Nephron progenitor cell (in vitro differentiated cells): ENCODE data around the gene SLC35G1.

ENCODE experiments used
- DNase-seq: peaks from one replicate; pipeline ENCODE4 v3.0.0; 2021
- H3K27ac Mint-ChIP-seq: 2 replicates; pipeline ENCODE4 v1.8.0; 2021; ENCODE audit warnings: mild to moderate bottlenecking, moderate library complexity, mixed read lengths
- H3K27me3 Mint-ChIP-seq: 2 replicates; pipeline ENCODE4 v1.8.0; 2021; ENCODE audit warnings: mild to moderate bottlenecking, low read depth, mixed read lengths; ENCODE audit not compliant: poor library complexity
- H3K36me3 Mint-ChIP-seq: 2 replicates; pipeline ENCODE4 v1.8.0; 2021; ENCODE audit warnings: low read depth, mixed read lengths
- H3K4me1 Mint-ChIP-seq: 2 replicates; pipeline ENCODE4 v1.8.0; 2021; ENCODE audit warnings: mixed read lengths
- H3K4me3 Mint-ChIP-seq: 2 replicates; pipeline ENCODE4 v1.8.0; 2021; ENCODE audit warnings: mild to moderate bottlenecking, moderate library complexity, mixed read lengths
- H3K9me3 Mint-ChIP-seq: 2 replicates; pipeline ENCODE4 v1.8.0; 2021; ENCODE audit warnings: mild to moderate bottlenecking, moderate library complexity, mixed read lengths
- CTCF ChIP-seq: fragments of 200-600 bp; sonication (generic); IDR thresholded peaks from 2 replicates; pipeline ENCODE4 v1.5.0; 2021; ENCODE audit warnings: antibody characterized with exemption

Gene SLC35G1

GRCh38 chr10:93947055-93947454, 53.3 kb downstream of the SLC35G1 start:
- peak overlapping the region; percentile 9 for H3K4me3 Mint-ChIP-seq
- H3K27me3 Mint-ChIP-seq: peaks cover 6% of the 10 kb centered on the region
- no peaks in the 10 kb centered on the region for H3K9me3 Mint-ChIP-seq
- H3K36me3 Mint-ChIP-seq: no peaks in the 10 kb centered on the region
- peak; percentile 51 for DNase-seq
- TF ChIP-seq CTCF: no peak
- peaks cover 21% of the 10 kb centered on the region for H3K4me1 Mint-ChIP-seq
- peak overlapping the region; percentile 91 for H3K27ac Mint-ChIP-seq

GRCh38 chr10:93947524-93947923, 53.7 kb downstream of the SLC35G1 start:
- peaks cover 6% of the 10 kb centered on the region for H3K27me3 Mint-ChIP-seq

DNA sequence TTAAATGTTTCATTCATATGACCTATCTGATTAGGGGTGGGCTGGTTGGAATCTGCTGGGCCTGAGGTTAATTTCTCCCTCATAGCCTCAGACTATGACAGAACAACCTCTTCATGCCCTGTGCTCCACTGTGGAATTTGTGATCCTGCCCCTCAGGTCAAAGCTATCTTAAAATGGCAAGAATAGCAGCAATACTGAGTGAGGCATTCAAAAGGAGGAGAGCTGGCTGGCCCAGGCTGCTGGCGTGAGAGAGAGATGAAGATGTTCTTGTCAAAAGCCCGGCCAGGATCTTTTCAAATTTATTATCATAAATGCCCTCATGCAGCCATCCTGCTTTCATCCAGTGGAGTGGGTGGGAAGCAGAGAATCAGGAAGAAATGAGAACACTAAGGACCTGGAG, 58.1 kb downstream of the SLC35G1 start:
- TF ChIP-seq CTCF: no peak
- Mint-ChIP-seq H3K27ac (no peak overlapping the region), H3K4me3 (no peak overlapping the region), H3K9me3 (no peaks in the 10 kb centered on the region), H3K4me1 (peaks cover 9% of the 10 kb centered on the region), H3K27me3 (peaks cover 3% of the 10 kb centered on the region), H3K36me3 (no peaks in the 10 kb centered on the region)
- no peak for DNase-seq

More at GRCh38 chr10:93947524-93947923, 53.7 kb downstream of the SLC35G1 start:
- H3K27ac Mint-ChIP-seq: peak overlapping the region; percentile 91
- no peak for DNase-seq
- H3K36me3 Mint-ChIP-seq: no peaks in the 10 kb centered on the region
- H3K9me3 Mint-ChIP-seq: no peaks in the 10 kb centered on the region
- H3K4me1 Mint-ChIP-seq: peaks cover 21% of the 10 kb centered on the region
- TF ChIP-seq CTCF: no peak
- H3K4me3 Mint-ChIP-seq: peak overlapping the region; percentile 9
